ENCODE measurements around the gene UNC13D.
A peak's percentile ranks its signal among the peaks of the same experiment; 100 is the strongest.

DNA sequence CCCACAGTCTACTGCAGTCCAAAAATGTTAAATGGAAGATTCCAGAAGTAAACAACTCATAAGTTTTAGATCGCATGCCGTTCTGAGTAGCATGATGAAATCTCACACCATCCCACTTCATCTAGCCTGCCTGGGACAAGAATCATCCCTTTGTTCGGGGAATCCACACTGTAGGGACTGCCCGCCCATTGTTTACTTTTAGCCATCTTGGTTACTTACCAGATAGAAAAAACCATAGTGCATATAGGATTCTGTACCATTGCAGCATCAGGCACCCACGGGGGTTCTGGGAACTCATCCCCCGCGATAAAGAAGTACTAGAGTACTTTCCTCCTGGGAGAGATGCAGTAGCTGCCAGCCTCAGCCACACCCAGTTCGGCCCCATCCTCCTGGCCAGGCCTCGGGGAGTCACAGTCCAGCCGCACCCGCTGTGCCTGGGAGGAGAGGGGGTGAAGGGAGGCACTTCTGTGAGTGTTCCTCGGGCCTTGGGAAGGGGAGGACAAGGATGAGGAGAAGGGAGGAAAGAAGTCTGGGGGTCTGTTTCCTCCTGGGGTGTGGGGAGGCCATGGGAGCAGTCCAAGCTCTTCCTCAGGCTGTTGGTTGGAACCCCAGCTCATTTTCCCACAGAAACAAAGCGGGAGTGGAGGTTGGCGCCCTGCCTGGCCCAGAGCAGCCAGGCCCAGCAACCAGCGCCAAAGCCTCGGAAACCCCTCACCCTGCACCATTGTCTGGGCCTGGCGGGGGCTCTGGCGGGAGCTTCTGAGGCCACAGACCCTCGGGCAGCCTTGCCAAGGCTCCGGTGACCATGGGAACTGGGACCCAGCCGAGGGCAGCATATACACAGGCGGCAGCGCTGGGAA is 25.3 kb upstream of the UNC13D start:
- TF ChIP-seq FOS (IDR thresholded peaks at IDR 0.05; ENCODE audit: low read depth, low read length): no peak
- TF ChIP-seq RAD21 (IDR thresholded peaks at IDR 0.05; ENCODE audit: low read length): no peak
- TF ChIP-seq, protein P1, sequence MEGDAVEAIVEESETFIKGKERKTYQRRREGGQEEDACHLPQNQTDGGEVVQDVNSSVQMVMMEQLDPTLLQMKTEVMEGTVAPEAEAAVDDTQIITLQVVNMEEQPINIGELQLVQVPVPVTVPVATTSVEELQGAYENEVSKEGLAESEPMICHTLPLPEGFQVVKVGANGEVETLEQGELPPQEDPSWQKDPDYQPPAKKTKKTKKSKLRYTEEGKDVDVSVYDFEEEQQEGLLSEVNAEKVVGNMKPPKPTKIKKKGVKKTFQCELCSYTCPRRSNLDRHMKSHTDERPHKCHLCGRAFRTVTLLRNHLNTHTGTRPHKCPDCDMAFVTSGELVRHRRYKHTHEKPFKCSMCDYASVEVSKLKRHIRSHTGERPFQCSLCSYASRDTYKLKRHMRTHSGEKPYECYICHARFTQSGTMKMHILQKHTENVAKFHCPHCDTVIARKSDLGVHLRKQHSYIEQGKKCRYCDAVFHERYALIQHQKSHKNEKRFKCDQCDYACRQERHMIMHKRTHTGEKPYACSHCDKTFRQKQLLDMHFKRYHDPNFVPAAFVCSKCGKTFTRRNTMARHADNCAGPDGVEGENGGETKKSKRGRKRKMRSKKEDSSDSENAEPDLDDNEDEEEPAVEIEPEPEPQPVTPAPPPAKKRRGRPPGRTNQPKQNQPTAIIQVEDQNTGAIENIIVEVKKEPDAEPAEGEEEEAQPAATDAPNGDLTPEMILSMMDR (conservative IDR thresholded peaks at IDR 0.05; ENCODE audit: low read depth, low read length): no peak
- TF ChIP-seq MAZ (IDR thresholded peaks at IDR 0.05; ENCODE audit: borderline replicate concordance, low read depth, low read length): no peak
- peak; percentile 77 for TF ChIP-seq BHLHE40 (IDR thresholded peaks at IDR 0.05; ENCODE audit: low read depth, low read length)
- TF ChIP-seq POLR2A (IDR thresholded peaks at IDR 0.05; ENCODE audit: low read depth, low read length): no peak
- no peak for TF ChIP-seq RCOR1 (IDR thresholded peaks at IDR 0.05; ENCODE audit: insufficient replicate concordance, low read length)
- no peak for TF ChIP-seq RFX5 (IDR thresholded peaks at IDR 0.05; ENCODE audit: low read depth, low read length)
- TF ChIP-seq, protein P2, sequence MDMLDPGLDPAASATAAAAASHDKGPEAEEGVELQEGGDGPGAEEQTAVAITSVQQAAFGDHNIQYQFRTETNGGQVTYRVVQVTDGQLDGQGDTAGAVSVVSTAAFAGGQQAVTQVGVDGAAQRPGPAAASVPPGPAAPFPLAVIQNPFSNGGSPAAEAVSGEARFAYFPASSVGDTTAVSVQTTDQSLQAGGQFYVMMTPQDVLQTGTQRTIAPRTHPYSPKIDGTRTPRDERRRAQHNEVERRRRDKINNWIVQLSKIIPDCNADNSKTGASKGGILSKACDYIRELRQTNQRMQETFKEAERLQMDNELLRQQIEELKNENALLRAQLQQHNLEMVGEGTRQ (IDR thresholded peaks at IDR 0.05; ENCODE audit: low read depth, low read length): no peak
- no peak for TF ChIP-seq MXI1 (IDR thresholded peaks at IDR 0.05; ENCODE audit: borderline replicate concordance, low read depth, low read length)
- peak; percentile 79 for TF ChIP-seq CEBPB (IDR thresholded peaks at IDR 0.05; ENCODE audit: low read depth, low read length)
- TF ChIP-seq, protein P3, sequence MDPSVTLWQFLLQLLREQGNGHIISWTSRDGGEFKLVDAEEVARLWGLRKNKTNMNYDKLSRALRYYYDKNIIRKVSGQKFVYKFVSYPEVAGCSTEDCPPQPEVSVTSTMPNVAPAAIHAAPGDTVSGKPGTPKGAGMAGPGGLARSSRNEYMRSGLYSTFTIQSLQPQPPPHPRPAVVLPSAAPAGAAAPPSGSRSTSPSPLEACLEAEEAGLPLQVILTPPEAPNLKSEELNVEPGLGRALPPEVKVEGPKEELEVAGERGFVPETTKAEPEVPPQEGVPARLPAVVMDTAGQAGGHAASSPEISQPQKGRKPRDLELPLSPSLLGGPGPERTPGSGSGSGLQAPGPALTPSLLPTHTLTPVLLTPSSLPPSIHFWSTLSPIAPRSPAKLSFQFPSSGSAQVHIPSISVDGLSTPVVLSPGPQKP (IDR thresholded peaks at IDR 0.05; ENCODE audit: borderline replicate concordance, low read depth, low read length): no peak
- no peak for TF ChIP-seq NFE2L2 (IDR thresholded peaks at IDR 0.05; ENCODE audit: low read depth, low read length)
- no peak for TF ChIP-seq CHD1 (IDR thresholded peaks at IDR 0.05; ENCODE audit: low read depth, low read length)

Data from IMR-90 (cell line).